HL-60 (cell line): Measurements from ENCODE around the gene GCKR.

Source experiments
- CTCF ChIP-seq: IDR thresholded peaks from one replicate; pipeline ENCODE4 v1.5.1; 2011; ENCODE audit warnings: low read length, control low read depth, inconsistent platforms; ENCODE audit not compliant: insufficient read depth
- GABPA ChIP-seq: IDR thresholded peaks from 2 replicates; pipeline ENCODE4 v1.6.1; 2012; ENCODE audit warnings: low read depth

- TF ChIP-seq CTCF (no peak), GABPA (no peak)
These were observed 48.9 kb downstream of the GCKR start for GRCh38 chr2:27545348-27546141.
